GM13977 (cell line): ENCODE data around the gene ALDH3A2.

Experiments
- DNase-seq: peaks from one replicate; pipeline ENCODE4 v3.0.0; 2012; ENCODE audit warnings: low spot score
- CTCF ChIP-seq: IDR thresholded peaks from 2 replicates; pipeline ENCODE4 v1.5.1; 2012; ENCODE audit warnings: mild to moderate bottlenecking, control low read depth; ENCODE audit not compliant: insufficient read depth; ENCODE audit errors: extremely low read depth, missing control alignments
- in situ Hi-C: fragments of 300-500 bp; cut with MboI; formaldehyde crosslinking; loops from one replicate; pipeline ENCODE4 v1.12.0; 2022; ENCODE audit warnings: low sequenced_read_pairs, low pct_unique_long_range_greater_than_20kb, mixed read lengths, inconsistent platforms; ENCODE audit not compliant: unreplicated experiment

Gene ALDH3A2

GRCh38 chr17:19654896-19655295, 6.3 kb downstream of the ALDH3A2 start:
- TF ChIP-seq CTCF, result no peak
- in situ Hi-C loops, result no loop called here

DNA sequence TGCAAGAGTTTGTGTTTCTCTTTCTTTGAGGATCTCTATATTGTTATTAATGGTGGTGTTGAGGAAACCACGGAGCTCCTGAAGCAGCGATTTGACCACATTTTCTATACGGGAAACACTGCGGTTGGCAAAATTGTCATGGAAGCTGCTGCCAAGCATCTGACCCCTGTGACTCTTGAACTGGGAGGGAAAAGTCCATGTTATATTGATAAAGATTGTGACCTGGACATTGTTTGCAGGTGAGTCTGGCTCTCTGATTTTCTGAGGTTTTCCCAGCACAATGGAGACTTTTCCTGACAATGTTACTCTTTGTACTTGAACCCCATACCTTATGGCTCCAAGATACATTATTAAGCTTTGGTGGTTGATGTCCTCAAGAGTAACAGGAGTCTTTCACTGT, 7.8 kb downstream of the ALDH3A2 start:
- TF ChIP-seq CTCF, result no peak
- no peak for DNase-seq
- in situ Hi-C loops, result no loop called here

More at GRCh38 chr17:19654896-19655295, 6.3 kb downstream of the ALDH3A2 start:
- no peak for DNase-seq

DNA sequence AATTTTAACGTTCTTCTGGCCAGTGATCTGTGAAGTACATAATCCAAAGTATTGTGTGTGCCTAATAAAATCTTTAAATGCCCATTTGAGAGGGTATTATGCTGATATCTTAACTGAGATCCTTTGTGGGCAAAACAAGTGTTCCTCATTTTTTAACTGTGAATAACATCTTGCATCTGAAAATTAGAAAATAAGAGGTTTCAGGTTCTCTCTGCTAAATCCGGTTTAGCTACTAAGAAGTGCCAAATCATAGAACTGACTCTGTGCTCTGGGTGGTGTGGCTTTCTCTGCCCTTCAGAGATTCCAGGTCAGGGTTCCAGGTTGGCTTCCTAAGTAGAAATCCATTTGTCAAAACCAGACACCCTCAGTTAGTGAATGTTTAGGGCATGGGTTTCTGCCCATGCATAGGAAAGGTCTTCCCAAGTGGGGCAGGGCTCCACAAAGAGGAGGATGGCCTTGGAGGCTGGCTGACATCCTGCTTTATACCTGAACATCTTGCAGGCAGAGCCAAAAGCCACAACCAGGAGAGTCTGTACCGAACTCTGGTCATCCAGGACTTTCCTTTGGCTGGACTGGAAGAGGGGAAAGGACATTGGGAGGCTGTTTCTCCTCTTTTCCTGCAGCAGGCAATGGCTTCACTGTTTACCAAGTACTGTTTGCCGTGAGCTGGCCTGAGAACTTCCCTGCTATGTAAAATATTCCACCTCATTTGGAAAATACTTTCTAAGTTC, 8.5 kb downstream of the ALDH3A2 start:
- no peak for DNase-seq
- no peak for TF ChIP-seq CTCF
- in situ Hi-C loops, result no loop called here

DNA sequence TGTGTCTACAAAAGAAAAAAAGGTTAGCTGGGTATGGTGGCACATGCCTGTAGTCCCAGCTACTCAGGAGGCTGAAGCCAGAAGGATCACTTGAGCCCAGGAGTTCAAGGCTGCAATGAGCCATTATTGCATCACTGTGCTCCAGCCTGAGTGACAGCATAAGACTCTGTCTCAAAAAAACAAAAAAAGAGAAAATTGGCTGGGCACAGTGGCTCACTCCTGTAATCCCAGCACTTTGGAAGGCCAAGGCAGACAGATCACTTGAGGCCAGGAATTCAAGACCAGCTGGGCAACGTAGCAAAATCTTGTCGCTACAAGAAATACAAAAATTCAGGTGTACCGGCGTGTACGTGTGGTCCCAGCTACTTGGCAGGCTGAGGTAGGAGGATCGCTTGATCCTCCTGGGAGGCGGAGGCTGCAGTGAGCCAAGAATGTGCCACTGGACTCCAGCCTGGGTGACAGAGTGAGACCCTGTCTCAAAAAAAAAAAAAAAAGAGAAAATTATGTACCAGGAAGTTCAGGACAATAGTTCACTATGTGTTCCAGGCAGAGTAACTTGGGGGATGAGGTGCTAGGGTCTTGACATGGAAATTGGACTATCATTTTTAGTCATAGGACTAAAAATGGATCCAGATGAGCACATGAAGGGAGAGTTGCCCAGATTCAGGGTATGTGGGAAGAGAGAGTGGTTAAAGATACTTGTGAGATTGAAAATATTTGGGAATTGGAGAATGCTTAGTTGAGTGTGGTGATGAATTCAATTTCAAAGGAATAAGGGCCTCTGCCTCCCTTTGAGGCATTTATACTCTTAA, 11.0 kb downstream of the ALDH3A2 start:
- no peak for DNase-seq
- in situ Hi-C loops, result no loop called here
- no peak for TF ChIP-seq CTCF

GRCh38 chr17:19660219-19660870, 11.8 kb downstream of the ALDH3A2 start:
- no peak for DNase-seq
- in situ Hi-C loops, result no loop called here
- no peak for TF ChIP-seq CTCF

DNA sequence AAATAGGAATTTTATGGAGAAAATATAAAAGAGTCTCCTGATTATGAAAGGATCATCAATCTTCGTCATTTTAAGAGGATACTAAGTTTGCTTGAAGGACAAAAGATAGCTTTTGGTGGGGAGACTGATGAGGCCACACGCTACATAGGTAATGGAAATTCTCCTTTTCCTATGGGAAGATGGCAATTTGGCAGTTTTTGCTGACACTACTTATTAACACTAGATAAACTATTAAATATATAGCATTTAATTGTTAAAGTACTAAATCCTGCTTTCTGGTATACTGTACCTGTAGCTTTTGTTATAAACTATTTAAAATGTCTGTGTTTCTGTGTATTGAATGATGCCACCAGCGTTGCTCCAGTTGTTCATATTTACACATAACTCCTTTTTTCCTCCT, 12.6 kb downstream of the ALDH3A2 start:
- no peak for DNase-seq
- no peak for TF ChIP-seq CTCF
- in situ Hi-C loops, result no loop called here
